Endothelial cell of umbilical vein (primary cell): ENCODE results near the gene RNF4. TPM values are rescaled to one million over a fixed set of nuclear protein-coding genes. Genes with fewer than 3 reads are reported as not detected.
A peak's percentile ranks its signal among the peaks of the same experiment; 100 is the strongest.
"Not testable (repeated sequence)": the region's sequence is repeated elsewhere in the genome, so short reads cannot be mapped to it uniquely, and the experiment has no call there.

ENCODE experiments used
- BruUV-seq: library from RNA; stranded (reverse); fragments of 400-500 nt; replicated peaks from 2 replicates; lab custom pipeline; 2021; lab: Mats Ljungman, UMichigan
- CTCF ChIA-PET: fragments of 300-600, 350-600 bp; sonication (Branson Sonifier 250); formaldehyde crosslinking; loops from one replicate; lab custom pipeline; 2021; ENCODE audit warnings: antibody characterized with exemption, inconsistent platforms; lab: Charles Lee
- POLR2A ChIA-PET: fragments of 300-600, 350-600 bp; sonication (Branson Sonifier 250); formaldehyde crosslinking; loops from one replicate; lab custom pipeline; 2021; ENCODE audit warnings: antibody characterized with exemption, inconsistent platforms; lab: Charles Lee
- DNase-seq: peaks from one replicate; pipeline ENCODE4 v3.0.0-alpha.2; 2011; ENCODE audit warnings: low read depth, low spot score
- FAIRE-seq: peaks from 2 replicates; lab custom pipeline; 2011; peaks lifted over from hg19 to GRCh38; lab: Jason Lieb, UNC
- H2AFZ ChIP-seq: 2 replicates; pipeline ENCODE4 v1.6.0; 2012; ENCODE audit warnings: low read depth, low read length, control low read depth, inconsistent platforms
- H3K27ac ChIP-seq: 2 replicates; pipeline ENCODE4 v1.5.1; 2011; ENCODE audit warnings: low read depth, mild to moderate bottlenecking, control low read depth, low read length, moderate library complexity; ENCODE audit not compliant: insufficient read depth
- H3K27me3 ChIP-seq, 2 experiments: 2 replicates each; pipeline versions ENCODE4 v1.6.0 to v1.6.1; 2011; ENCODE audit warnings: low read length in 2 of 2, mixed read lengths in 1 of 2; ENCODE audit not compliant: control insufficient read depth in 2 of 2, insufficient read depth in 2 of 2
- H3K36me3 ChIP-seq, 2 experiments: 2 replicates in 1 of 2; 3 replicates in 1 of 2; pipeline ENCODE4 v1.5.1; 2011; ENCODE audit warnings: low read length in 2 of 2, mild to moderate bottlenecking in 1 of 2, moderate library complexity in 1 of 2; ENCODE audit not compliant: control insufficient read depth in 2 of 2, insufficient read depth in 2 of 2; ENCODE audit errors: extremely low read depth in 1 of 2
- H3K4me1 ChIP-seq: 3 replicates; pipeline ENCODE4 v1.5.1; 2011; ENCODE audit warnings: mild to moderate bottlenecking, low read length; ENCODE audit not compliant: control insufficient read depth, insufficient read depth; ENCODE audit errors: extremely low read depth
- H3K4me2 ChIP-seq: 2 replicates; pipeline ENCODE4 v1.6.1; 2011; ENCODE audit warnings: low read length, control low read depth, mixed read lengths; ENCODE audit not compliant: insufficient read depth
- H3K4me3 ChIP-seq, 3 experiments: fragments of 200-600 bp in 1 of 3; sonication (generic), shearing (Covaris generic) in 1 of 3; replicated peaks in 1 of 3; 2 replicates each; pipeline ENCODE4 v1.5.1; 2011 to 2016; ENCODE audit warnings: control low read depth in 3 of 3, low read length in 3 of 3, mild to moderate bottlenecking in 2 of 3, inconsistent platforms in 1 of 3, low read depth in 1 of 3, moderate library complexity in 1 of 3; ENCODE audit not compliant: insufficient read depth in 1 of 3
- H3K79me2 ChIP-seq: 2 replicates; pipeline ENCODE4 v1.6.0; 2012; ENCODE audit warnings: low read length, inconsistent platforms; ENCODE audit not compliant: control insufficient read depth, insufficient read depth
- H3K9ac ChIP-seq: replicated peaks from 2 replicates; pipeline ENCODE3; 2011; ENCODE audit warnings: low read length, control low read depth; ENCODE audit not compliant: insufficient read depth; ENCODE audit errors: extremely low read depth
- H3K9me1 ChIP-seq: replicated peaks from 3 replicates; pipeline ENCODE4 v1.6.0; 2011; ENCODE audit warnings: mild to moderate bottlenecking, low read length; ENCODE audit not compliant: control insufficient read depth, insufficient read depth; ENCODE audit errors: extremely low read depth
- H3K9me3 ChIP-seq: replicated peaks from 2 replicates; pipeline ENCODE4 v1.5.1; 2012; ENCODE audit warnings: low read length, inconsistent platforms; ENCODE audit not compliant: control insufficient read depth, insufficient read depth
- H4K20me1 ChIP-seq: replicated peaks from 2 replicates; pipeline ENCODE3; 2011; ENCODE audit warnings: mild to moderate bottlenecking, low read length; ENCODE audit not compliant: control insufficient read depth, insufficient read depth; ENCODE audit errors: extremely low read depth
- CTCF ChIP-seq, 2 donors: IDR thresholded peaks; 1 replicate in 1 of 2; 2 replicates in 1 of 2; pipeline ENCODE4 v1.5.1; 2011; ENCODE audit warnings: low read length in 2 of 2, mild to moderate bottlenecking in 2 of 2, moderate library complexity in 2 of 2, control low read depth in 1 of 2, inconsistent platforms in 1 of 2, low read depth in 1 of 2; ENCODE audit not compliant: insufficient read depth in 1 of 2; ENCODE audit errors: extremely low read depth in 1 of 2
- EZH2 ChIP-seq: IDR thresholded peaks from 2 replicates; pipeline ENCODE4 v1.6.1; 2012; ENCODE audit warnings: borderline replicate concordance, low read depth, mild to moderate bottlenecking, moderate library complexity, low read length, inconsistent platforms; ENCODE audit not compliant: severe bottlenecking
- MYC ChIP-seq: IDR thresholded peaks from one replicate; pipeline ENCODE4 v1.6.1; 2011; ENCODE audit warnings: mild to moderate bottlenecking, low read depth, low read length
- POLR2AphosphoS5 ChIP-seq: IDR thresholded peaks from 2 replicates; pipeline ENCODE4 v1.6.1; 2012; ENCODE audit warnings: low read depth, mild to moderate bottlenecking, control low read depth, low read length, moderate library complexity; ENCODE audit not compliant: insufficient read depth
- dilution Hi-C: fragments of 300-500 bp; cut with MboI; formaldehyde crosslinking; loops from one replicate; pipeline ENCODE4 v1.15.0; 2019; ENCODE audit warnings: low sequenced_read_pairs; ENCODE audit not compliant: extremely low pct_ligation_motif_present
- intact Hi-C: fragments of 100-400 bp; cut with micrococcal nuclease; formaldehyde crosslinking; loops from one replicate; pipeline ENCODE4 v1.10.0; 2022
- polyA plus RNA-seq, 4 experiments: library from polyadenylated mRNA; depleted of rRNA in 3 of 4; stranded (reverse) in 3 of 4; unstranded in 1 of 4; fragments of >200 nt; gene quantifications; 2 replicates each; pipeline versions ENCODE4 v1.2.1 to v1.2.3, GENCODE V29; 2011 to 2012; ENCODE audit warnings: missing spikeins in 1 of 4
- total RNA-seq: library from RNA; stranded (reverse); gene quantifications from 2 replicates; pipeline ENCODE4 v1.2.3, GENCODE V29; 2021

The RNF4 gene
- total and polyA plus RNA-seq, 2 donors (not counting 3 experiments of a cell fraction or from before 2014, with no cell fraction given), result 64.3 to 71.4 TPM

GRCh38 chr4:2546961-2547691, 78.2 kb downstream of the RNF4 start:
- intact Hi-C loops, FAIRE-seq, H3K4me1 ChIP-seq, H3K36me3 ChIP-seq, H3K9me3 ChIP-seq, H3K9me1 ChIP-seq, H3K27ac ChIP-seq, CTCF ChIA-PET, H3K27me3 ChIP-seq, H3K4me2 ChIP-seq, BruUV-seq, H2AFZ ChIP-seq, dilution Hi-C loops, DNase-seq, H3K4me3 ChIP-seq, H3K9ac ChIP-seq: not testable (repeated sequence)
- Histone ChIP-seq H4K20me1 (peaks cover 11% of the 10 kb centered on the region), H3K79me2 (peaks cover 93% of the 10 kb centered on the region)
- POLR2A ChIA-PET, result interaction anchor here (0.6 kb wide), 1 partner anchor 98 kb away, joined by 4 read pairs; no protein-coding TSS in a partner anchor

GRCh38 chr4:2551118-2551517, 82.2 kb downstream of the RNF4 start:
- no peaks in the 10 kb centered on the region for H3K36me3 ChIP-seq
- intact Hi-C loops, result no loop called here
- no peak overlapping the region for H3K9ac ChIP-seq
- no peak overlapping the region for H3K4me2 ChIP-seq
- no peaks in the 10 kb centered on the region for H3K4me1 ChIP-seq
- no peak overlapping the region for H3K27ac ChIP-seq
- no TSS peak for BruUV-seq
- FAIRE-seq (peak; percentile 64), DNase-seq (no peak)
- H3K9me1 ChIP-seq, result no peaks in the 10 kb centered on the region
- no peaks in the 10 kb centered on the region for H3K9me3 ChIP-seq
- no peak overlapping the region for H3K4me3 ChIP-seq
- dilution Hi-C loops, result no loop called here
- H3K79me2 ChIP-seq, result peaks cover 94% of the 10 kb centered on the region
- no peaks in the 10 kb centered on the region for H3K27me3 ChIP-seq
- H2AFZ ChIP-seq, result no peak overlapping the region
- no peak for TF ChIP-seq EZH2
- TF ChIP-seq CTCF (IDR thresholded peaks at IDR 0.05; ENCODE audit: extremely low read depth in 1 of 2, insufficient read depth in 1 of 2, low read depth in 1 of 2, low read length in 2 of 2), result no peak
- no peak for TF ChIP-seq POLR2AphosphoS5
- TF ChIP-seq MYC, result no peak
- POLR2A ChIA-PET, result no interaction called here
- peaks cover 16% of the 10 kb centered on the region for H4K20me1 ChIP-seq
- CTCF ChIA-PET, result interaction anchor here (0.7 to 1.0 kb wide), 2 partner anchors 27 to 119 kb away, joined by 3 read pairs; no protein-coding TSS in a partner anchor
